ENCODE measurements around the gene SIRT3.

GRCh38 chr11:211295-211694 is 24.8 kb downstream of the SIRT3 start:
- TF ChIP-seq, protein P1, sequence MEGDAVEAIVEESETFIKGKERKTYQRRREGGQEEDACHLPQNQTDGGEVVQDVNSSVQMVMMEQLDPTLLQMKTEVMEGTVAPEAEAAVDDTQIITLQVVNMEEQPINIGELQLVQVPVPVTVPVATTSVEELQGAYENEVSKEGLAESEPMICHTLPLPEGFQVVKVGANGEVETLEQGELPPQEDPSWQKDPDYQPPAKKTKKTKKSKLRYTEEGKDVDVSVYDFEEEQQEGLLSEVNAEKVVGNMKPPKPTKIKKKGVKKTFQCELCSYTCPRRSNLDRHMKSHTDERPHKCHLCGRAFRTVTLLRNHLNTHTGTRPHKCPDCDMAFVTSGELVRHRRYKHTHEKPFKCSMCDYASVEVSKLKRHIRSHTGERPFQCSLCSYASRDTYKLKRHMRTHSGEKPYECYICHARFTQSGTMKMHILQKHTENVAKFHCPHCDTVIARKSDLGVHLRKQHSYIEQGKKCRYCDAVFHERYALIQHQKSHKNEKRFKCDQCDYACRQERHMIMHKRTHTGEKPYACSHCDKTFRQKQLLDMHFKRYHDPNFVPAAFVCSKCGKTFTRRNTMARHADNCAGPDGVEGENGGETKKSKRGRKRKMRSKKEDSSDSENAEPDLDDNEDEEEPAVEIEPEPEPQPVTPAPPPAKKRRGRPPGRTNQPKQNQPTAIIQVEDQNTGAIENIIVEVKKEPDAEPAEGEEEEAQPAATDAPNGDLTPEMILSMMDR (IDR thresholded peaks at IDR 0.05), result no peak
- TF ChIP-seq EP300 (IDR thresholded peaks at IDR 0.05; ENCODE audit: low read depth) (no peak), POLR2A (IDR thresholded peaks at IDR 0.05) (no peak)

Data from transverse colon (tissue), 3 donors.